ENCODE results near the gene TAS1R3.

Gene TAS1R3

GRCh38 chr1:1295154-1295923 is 35.7 kb upstream of the TAS1R3 start:
- TF ChIP-seq TAF1 (IDR thresholded peaks at IDR 0.05; ENCODE audit: borderline replicate concordance, insufficient read depth, low read length): no peak
- no peak for TF ChIP-seq FOXP2 (optimal IDR thresholded peaks at IDR 0.05; ENCODE audit: borderline replicate concordance, extremely low read depth, extremely low read length, insufficient read depth)
- TF ChIP-seq REST (IDR thresholded peaks at IDR 0.05; ENCODE audit: insufficient read depth in 1 of 2, low read depth in 2 of 2, low read length in 2 of 2): no peak
- TF ChIP-seq POLR2AphosphoS5 (IDR thresholded peaks at IDR 0.05; ENCODE audit: low read depth, low read length): no peak
- TF ChIP-seq SIN3A (IDR thresholded peaks at IDR 0.05; ENCODE audit: borderline replicate concordance, insufficient read depth, low read length): no peak

- no peak for TF ChIP-seq REST (IDR thresholded peaks at IDR 0.05; ENCODE audit: insufficient read depth in 1 of 2, low read depth in 2 of 2, low read length in 2 of 2)
- TF ChIP-seq SIN3A (IDR thresholded peaks at IDR 0.05; ENCODE audit: borderline replicate concordance, insufficient read depth, low read length): no peak
- TF ChIP-seq TAF1 (IDR thresholded peaks at IDR 0.05; ENCODE audit: borderline replicate concordance, insufficient read depth, low read length): no peak
- no peak for TF ChIP-seq POLR2AphosphoS5 (IDR thresholded peaks at IDR 0.05; ENCODE audit: low read depth, low read length)
- no peak for TF ChIP-seq FOXP2 (optimal IDR thresholded peaks at IDR 0.05; ENCODE audit: borderline replicate concordance, extremely low read depth, extremely low read length, insufficient read depth)
These were observed 34.7 kb upstream of the TAS1R3 start for GRCh38 chr1:1296070-1297061.

- TF ChIP-seq POLR2AphosphoS5 (IDR thresholded peaks at IDR 0.05; ENCODE audit: low read depth, low read length) (no peak), TAF1 (IDR thresholded peaks at IDR 0.05; ENCODE audit: borderline replicate concordance, insufficient read depth, low read length) (no peak), FOXP2 (optimal IDR thresholded peaks at IDR 0.05; ENCODE audit: borderline replicate concordance, extremely low read depth, extremely low read length, insufficient read depth) (no peak), SIN3A (IDR thresholded peaks at IDR 0.05; ENCODE audit: borderline replicate concordance, insufficient read depth, low read length) (no peak), REST (IDR thresholded peaks at IDR 0.05; ENCODE audit: insufficient read depth in 1 of 2, low read depth in 2 of 2, low read length in 2 of 2) (no peak)
These were observed 33.2 kb upstream of the TAS1R3 start for GRCh38 chr1:1297802-1298424.

- no peak for TF ChIP-seq FOXP2 (optimal IDR thresholded peaks at IDR 0.05; ENCODE audit: borderline replicate concordance, extremely low read depth, extremely low read length, insufficient read depth)
- TF ChIP-seq SIN3A (IDR thresholded peaks at IDR 0.05; ENCODE audit: borderline replicate concordance, insufficient read depth, low read length): no peak
- peak; percentile 87 to 92 for TF ChIP-seq REST (IDR thresholded peaks at IDR 0.05; ENCODE audit: insufficient read depth in 1 of 2, low read depth in 2 of 2, low read length in 2 of 2)
These were observed 32.0 kb upstream of the TAS1R3 start for GRCh38 chr1:1298861-1299685.

Measured in PFSK-1 (cell line).